Cardiac fibroblast (primary cell): ENCODE results near the gene TMEM181.

ENCODE experiments used
- DNase-seq, 2 donors: peaks; one replicate each; pipeline versions ENCODE4 v3.0.0 to v3.0.0-alpha.2; 2010; ENCODE audit warnings: low read depth in 2 of 2
- H3K4me3 ChIP-seq, 2 donors: replicated peaks in 1 of 2; 1 replicate in 1 of 2; 2 replicates in 1 of 2; pipeline ENCODE4 v1.5.1; 2011; ENCODE audit warnings: low read depth in 2 of 2, low read length in 2 of 2, mild to moderate bottlenecking in 2 of 2, moderate library complexity in 1 of 2
- CTCF ChIP-seq: IDR thresholded peaks from one replicate; pipeline ENCODE4 v1.5.1; 2011; ENCODE audit warnings: low read depth, mild to moderate bottlenecking, low read length, inconsistent platforms

TMEM181 gene

GRCh38 chr6:158559895-158560835, at the start of gene TMEM181:
Gene TMEM181 (plus strand): TSS chr6:158560091. CDS start chr6:158560225, 134 bp downstream.
- no peak for TF ChIP-seq CTCF

GRCh38 chr6:158512809-158513208, 47.1 kb upstream of the TMEM181 start:
- TF ChIP-seq CTCF: no peak
- no peak overlapping the region for H3K4me3 ChIP-seq
- DNase-seq: no peak

More at GRCh38 chr6:158559895-158560835, at the start of gene TMEM181:
- peak within 1 kb of the TSS; percentile 84 to 91 for H3K4me3 ChIP-seq
- DNase-seq: peak; percentile 80 to 87

- no peak for DNase-seq
- H3K4me3 ChIP-seq: no peak overlapping the region
- TF ChIP-seq CTCF: no peak
These were observed 45.7 kb upstream of the TMEM181 start for GRCh38 chr6:158514176-158514575.

- DNase-seq: no peak
- no peak overlapping the region for H3K4me3 ChIP-seq
- no peak for TF ChIP-seq CTCF
These were observed 44.9 kb upstream of the TMEM181 start for GRCh38 chr6:158514991-158515390.

GRCh38 chr6:158516098-158516497, 43.8 kb upstream of the TMEM181 start:
- no peak overlapping the region for H3K4me3 ChIP-seq
- DNase-seq: no peak
- no peak for TF ChIP-seq CTCF

GRCh38 chr6:158517038-158517437, 42.9 kb upstream of the TMEM181 start:
- H3K4me3 ChIP-seq: no peak overlapping the region
- no peak for DNase-seq
- TF ChIP-seq CTCF: no peak

- TF ChIP-seq CTCF: no peak
- H3K4me3 ChIP-seq: no peak overlapping the region
- DNase-seq: no peak
These were observed 42.3 kb upstream of the TMEM181 start for GRCh38 chr6:158517581-158517980.
